Loucy (cell line): Measurements from ENCODE around the gene SEC14L1.

Experiments used
- CTCF ChIP-seq: fragments of 200-600 bp; sonication (generic); conservative IDR thresholded peaks from 2 replicates; pipeline ENCODE4 v1.5.1; 2014; ENCODE audit warnings: mild to moderate bottlenecking, antibody characterized with exemption, low read length
- EZH2phosphoT487 ChIP-seq: fragments of 200-600 bp; IDR thresholded peaks from 2 replicates; pipeline ENCODE4 v1.6.1; 2018; ENCODE audit warnings: antibody characterized with exemption, mild to moderate bottlenecking, moderate library complexity, borderline replicate concordance

- no peak for TF ChIP-seq CTCF
- no peak for TF ChIP-seq EZH2phosphoT487
Observed at GRCh38 chr17:77174928-77175661, 34.3 kb downstream of the SEC14L1 start.
